Large intestine (tissue), 3 donors: ENCODE results near the gene LRRC75A. TPM values are rescaled to one million over a fixed set of nuclear protein-coding genes. Genes with fewer than 3 reads are reported as not detected.

Source experiments
- DNase-seq, 2 donors: peaks; one replicate each; pipeline versions ENCODE4 v3.0.0 to v3.0.0-alpha.2; 2013
- H3K27ac ChIP-seq: one replicate; pipeline ENCODE4 v1.5.1; 2013; ENCODE audit warnings: low read length
- H3K27me3 ChIP-seq: 2 replicates; pipeline ENCODE4 v1.6.1; 2013; ENCODE audit warnings: low read length; ENCODE audit not compliant: control insufficient read depth, insufficient read depth
- H3K36me3 ChIP-seq: 2 replicates; pipeline ENCODE4 v1.6.1; 2013; ENCODE audit warnings: low read length; ENCODE audit not compliant: control insufficient read depth, insufficient read depth
- H3K4me1 ChIP-seq: one replicate; pipeline ENCODE4 v1.6.1; 2013; ENCODE audit warnings: low read length; ENCODE audit not compliant: control insufficient read depth, insufficient read depth
- H3K4me3 ChIP-seq: one replicate; pipeline ENCODE4 v1.5.1; 2013; ENCODE audit warnings: low read length
- H3K9me3 ChIP-seq: one replicate; pipeline ENCODE4 v1.6.1; 2013; ENCODE audit warnings: mild to moderate bottlenecking, low read depth, low read length, moderate library complexity; ENCODE audit not compliant: control insufficient read depth
- WGBS: methylation state at CpG from one replicate; pipeline ENCODE4 v1.1.5; 2013; ENCODE audit warnings: low lambda C conversion rate; ENCODE audit not compliant: insufficient coverage; 5-methylcytosine and 5-hydroxymethylcytosine counted together
- polyA plus RNA-seq: library from polyadenylated mRNA; unstranded; fragments of 120-200 nt; gene quantifications from one replicate; pipeline ENCODE4 v1.2.1, GENCODE V29; 2013

The LRRC75A gene
- polyA plus RNA-seq, 1 donor: 37.2 TPM

DNA sequence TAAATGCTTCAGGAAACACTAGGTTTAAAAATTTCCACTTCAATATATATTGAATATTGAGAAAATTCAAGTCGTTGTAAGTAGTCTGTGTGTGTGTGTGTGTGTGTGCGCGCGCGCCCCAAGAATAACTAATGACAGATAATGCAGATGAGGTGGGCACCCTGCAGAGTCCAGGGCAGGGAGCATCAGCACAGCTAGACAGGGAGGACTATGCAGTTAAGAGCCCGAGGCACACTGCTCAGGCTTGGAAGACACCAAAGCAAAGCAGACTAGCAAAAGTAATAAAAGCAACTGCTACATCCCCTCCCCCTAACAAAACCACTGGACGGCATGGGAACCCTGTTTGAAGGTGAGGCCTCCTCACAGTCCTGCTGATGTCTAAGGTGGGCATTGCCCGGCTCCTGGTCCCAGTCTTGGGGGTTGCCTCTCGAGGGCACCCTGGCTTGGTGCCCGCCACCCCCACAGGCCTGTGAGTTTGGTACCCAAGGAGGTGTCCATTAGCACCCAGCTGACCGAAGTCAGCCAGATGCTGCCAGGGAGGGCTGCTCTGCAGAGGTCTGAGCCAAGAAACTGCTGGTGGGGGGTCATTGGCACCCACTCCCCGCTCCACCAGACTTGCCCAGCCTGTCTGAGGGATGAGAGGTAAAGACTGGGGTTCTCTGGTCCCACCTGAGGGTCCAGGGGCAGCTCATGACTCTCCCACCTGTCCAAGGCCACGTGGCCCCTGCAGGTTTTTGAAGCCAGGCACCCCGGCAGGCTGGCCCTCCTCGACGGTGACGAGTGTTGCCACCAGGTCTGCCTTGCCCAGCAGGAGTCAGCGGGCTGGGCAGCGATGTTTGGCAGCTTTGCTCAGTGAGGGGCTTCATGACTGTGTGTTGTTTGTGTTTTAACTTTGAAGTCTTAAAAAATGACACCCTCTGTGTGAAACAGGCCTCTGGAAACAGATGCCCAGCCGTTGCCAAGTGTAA lies 18.7 kb downstream of the LRRC75A start:
- no peaks in the 10 kb centered on the region for H3K27me3 ChIP-seq
- H3K27ac ChIP-seq: no peak overlapping the region
- WGBS: no CpG with 5 or more reads among the region's 20 CpGs
- H3K4me1 ChIP-seq: peaks cover 48% of the 10 kb centered on the region
- no peak for DNase-seq
- H3K9me3 ChIP-seq: no peaks in the 10 kb centered on the region
- peaks cover 11% of the 10 kb centered on the region for H3K36me3 ChIP-seq
- H3K4me3 ChIP-seq: no peak overlapping the region

DNA sequence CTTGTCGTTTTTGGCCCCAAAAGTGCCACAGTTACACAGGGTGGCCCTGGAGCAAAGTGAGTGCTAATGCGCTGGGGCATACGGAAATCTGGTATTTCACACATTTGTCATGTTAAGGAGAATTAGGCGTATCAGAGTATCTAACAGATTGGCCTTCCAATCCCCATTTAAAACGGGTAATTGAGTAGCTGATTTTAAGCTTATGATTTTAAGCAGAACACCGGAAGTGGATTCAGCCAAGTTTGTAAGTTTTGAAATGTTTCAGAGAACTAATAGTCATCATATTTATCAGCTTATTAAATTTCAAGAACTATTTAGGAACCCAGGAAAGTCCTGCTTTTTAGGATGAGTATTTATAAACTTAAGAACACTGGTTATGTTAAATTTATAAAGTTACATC lies 19.5 kb downstream of the LRRC75A start:
- 80% methylated on average over 1 of the region's 6 CpGs for WGBS

DNA sequence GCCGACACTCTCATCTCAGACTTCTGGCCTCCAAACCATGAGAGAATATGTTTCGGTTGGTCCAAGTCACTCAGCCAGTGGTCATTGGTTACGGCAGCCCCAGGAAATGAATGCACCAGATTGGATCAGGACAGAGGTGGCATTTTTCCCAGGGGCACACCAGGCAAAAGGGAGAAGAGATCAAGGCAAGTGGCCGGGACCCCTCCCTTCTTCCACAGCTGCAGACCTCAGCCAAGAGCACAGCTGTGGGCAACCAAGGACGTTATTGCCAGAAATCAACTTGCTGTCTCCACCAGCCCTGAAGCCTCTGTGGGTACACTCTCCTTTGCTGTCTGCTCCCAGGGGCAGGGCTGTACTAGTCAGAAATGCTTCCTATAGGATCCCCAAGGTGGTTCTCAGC lies 20.7 kb downstream of the LRRC75A start:
- Histone ChIP-seq H3K9me3 (no peaks in the 10 kb centered on the region), H3K27ac (no peak overlapping the region), H3K4me3 (no peak overlapping the region), H3K4me1 (peaks cover 54% of the 10 kb centered on the region), H3K27me3 (no peaks in the 10 kb centered on the region), H3K36me3 (peaks cover 11% of the 10 kb centered on the region)
- DNase-seq: no peak
- no CpG with 5 or more reads among the region's 5 CpGs for WGBS

More for the DNA sequence above, 19.5 kb downstream of the LRRC75A start:
- no peak for DNase-seq
- Histone ChIP-seq H3K4me1 (peaks cover 48% of the 10 kb centered on the region), H3K4me3 (no peak overlapping the region), H3K27me3 (no peaks in the 10 kb centered on the region), H3K27ac (no peak overlapping the region), H3K9me3 (no peaks in the 10 kb centered on the region), H3K36me3 (peaks cover 11% of the 10 kb centered on the region)

DNA sequence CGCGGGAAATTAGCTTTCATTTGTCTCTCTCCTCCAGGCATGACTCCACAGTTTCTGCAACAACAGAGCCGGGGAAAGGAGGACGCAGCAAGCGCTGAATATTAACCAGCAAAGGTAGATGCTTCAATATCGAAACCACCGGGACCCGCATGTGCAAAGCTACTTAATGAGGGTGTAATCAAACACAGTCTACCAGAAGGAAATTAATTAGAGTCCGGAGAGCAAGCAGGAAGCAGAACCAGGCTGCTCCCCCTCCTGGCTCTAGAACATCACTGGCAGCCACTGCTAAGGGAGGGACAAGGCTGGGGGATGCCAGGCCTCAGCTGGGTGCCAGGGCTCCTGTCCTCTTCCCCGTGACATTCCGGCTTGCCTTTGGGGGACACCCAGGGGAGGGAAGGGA lies 21.7 kb downstream of the LRRC75A start:
- DNase-seq: peak in 1 of 2 donors; percentile 53
- Histone ChIP-seq H3K4me1 (peaks cover 59% of the 10 kb centered on the region), H3K36me3 (peaks cover 11% of the 10 kb centered on the region), H3K27ac (peak overlapping the region; percentile 34), H3K9me3 (no peaks in the 10 kb centered on the region), H3K4me3 (no peak overlapping the region), H3K27me3 (no peaks in the 10 kb centered on the region)
- WGBS: no CpG with 5 or more reads among the region's 11 CpGs

DNA sequence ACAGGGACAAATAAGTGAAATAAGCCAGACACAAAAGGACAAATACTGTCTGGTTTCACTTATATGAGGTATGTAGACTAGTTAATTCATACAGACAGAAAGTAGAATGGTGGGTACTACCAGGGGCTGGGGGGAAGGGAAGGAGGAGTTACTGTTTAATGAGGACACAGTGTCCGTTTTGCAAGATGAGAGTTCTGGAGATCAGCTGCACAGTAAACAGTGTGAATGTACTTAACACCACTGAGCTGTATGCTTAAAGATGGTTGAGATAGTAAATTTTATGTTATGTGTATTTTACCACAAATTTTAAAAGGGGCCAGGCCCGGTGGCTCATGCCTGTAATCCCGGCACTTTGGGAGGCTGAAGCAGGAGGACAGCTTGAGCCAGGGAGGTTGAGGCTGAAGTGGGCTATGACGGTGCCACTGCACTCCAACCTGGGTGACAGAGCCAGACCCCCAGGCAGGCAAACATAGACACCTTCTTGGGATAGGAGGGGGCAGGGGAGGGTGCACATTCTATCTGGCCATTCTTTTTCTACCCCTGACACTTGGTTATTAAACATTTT lies 23.5 kb downstream of the LRRC75A start:
- Histone ChIP-seq H3K27me3 (no peaks in the 10 kb centered on the region), H3K27ac (peak overlapping the region; percentile 91), H3K4me1 (peaks cover 69% of the 10 kb centered on the region), H3K9me3 (no peaks in the 10 kb centered on the region), H3K4me3 (no peak overlapping the region), H3K36me3 (peaks cover 11% of the 10 kb centered on the region)
- WGBS: 0% methylated on average over 1 of the region's 4 CpGs
- no peak for DNase-seq

DNA sequence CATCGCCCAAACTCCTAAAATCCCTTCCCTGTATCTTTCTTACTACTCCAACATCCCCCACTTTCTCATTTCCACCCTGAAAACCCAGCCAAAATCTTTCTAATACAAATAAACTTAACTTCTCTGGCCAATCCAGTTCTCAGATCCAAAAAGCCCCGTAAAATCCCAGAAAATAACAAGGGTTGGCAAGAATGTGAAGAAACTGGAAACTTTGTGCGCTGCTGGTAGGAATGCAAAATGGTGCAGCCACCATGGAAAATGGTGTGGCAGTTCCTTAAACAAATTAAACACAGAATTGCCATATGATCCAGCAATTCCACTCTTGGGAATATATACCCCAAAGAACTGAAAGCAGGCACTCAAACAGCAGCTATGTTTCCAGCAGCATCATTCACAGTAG lies 24.1 kb downstream of the LRRC75A start:
- H3K36me3 ChIP-seq: peaks cover 7% of the 10 kb centered on the region
- peak overlapping the region; percentile 91 for H3K27ac ChIP-seq
- no peaks in the 10 kb centered on the region for H3K9me3 ChIP-seq
- WGBS: 89% methylated on average over 1 of the region's 3 CpGs
- no peaks in the 10 kb centered on the region for H3K27me3 ChIP-seq
- no peak overlapping the region for H3K4me3 ChIP-seq
- DNase-seq: no peak
- H3K4me1 ChIP-seq: peaks cover 76% of the 10 kb centered on the region

DNA sequence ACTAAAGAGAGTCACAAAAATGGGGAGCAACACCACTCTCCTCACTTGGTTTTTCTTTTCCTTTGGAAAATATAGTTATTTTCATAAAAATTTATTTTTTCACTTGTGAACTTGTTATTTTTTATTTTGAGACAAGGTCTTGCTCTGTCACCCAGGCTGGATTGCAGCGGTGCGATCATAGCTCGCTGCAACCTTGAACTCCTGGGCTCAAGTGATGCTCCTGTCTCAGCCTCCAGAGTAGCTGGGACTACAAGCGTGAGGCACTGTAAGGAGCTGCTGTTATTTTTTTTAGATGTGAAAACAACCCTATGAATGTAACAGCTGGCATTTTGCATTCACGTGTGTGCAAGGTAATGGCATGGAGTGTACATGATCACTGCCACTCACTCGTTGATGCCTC lies 24.9 kb downstream of the LRRC75A start:
- DNase-seq: no peak
- peaks cover 14% of the 10 kb centered on the region for H3K36me3 ChIP-seq
- no peaks in the 10 kb centered on the region for H3K9me3 ChIP-seq
- H3K4me3 ChIP-seq: no peak overlapping the region
- no peaks in the 10 kb centered on the region for H3K27me3 ChIP-seq
- 80% methylated on average over 1 of the region's 6 CpGs for WGBS
- H3K27ac ChIP-seq: peak overlapping the region; percentile 91
- H3K4me1 ChIP-seq: peaks cover 84% of the 10 kb centered on the region

DNA sequence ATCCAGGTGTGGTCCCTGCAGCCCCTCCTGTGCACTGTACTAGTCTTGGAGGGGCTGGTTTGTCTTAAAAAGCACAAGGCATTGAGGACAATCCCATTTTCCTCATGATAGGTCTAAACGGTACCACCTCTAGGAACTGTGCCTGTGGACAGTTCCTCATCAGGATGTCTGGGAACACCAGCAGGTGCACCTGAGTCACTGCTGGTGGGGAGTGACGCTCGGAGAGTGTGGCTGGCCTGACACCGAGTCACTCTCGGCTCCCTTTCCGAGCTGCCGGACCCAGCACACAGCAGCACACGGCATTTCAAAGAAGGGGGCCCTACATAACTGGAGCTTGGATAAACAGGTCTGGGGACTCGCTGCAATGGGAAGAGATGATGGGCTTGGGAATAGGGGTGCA lies 25.6 kb downstream of the LRRC75A start:
- no CpG with 5 or more reads among the region's 9 CpGs for WGBS
- peaks cover 19% of the 10 kb centered on the region for H3K36me3 ChIP-seq
- peak in 1 of 2 donors; percentile 73 for DNase-seq
- H3K27me3 ChIP-seq: no peaks in the 10 kb centered on the region
- H3K4me1 ChIP-seq: peaks cover 85% of the 10 kb centered on the region
- peak overlapping the region; percentile 91 for H3K27ac ChIP-seq
- H3K4me3 ChIP-seq: no peak overlapping the region
- H3K9me3 ChIP-seq: no peaks in the 10 kb centered on the region

DNA sequence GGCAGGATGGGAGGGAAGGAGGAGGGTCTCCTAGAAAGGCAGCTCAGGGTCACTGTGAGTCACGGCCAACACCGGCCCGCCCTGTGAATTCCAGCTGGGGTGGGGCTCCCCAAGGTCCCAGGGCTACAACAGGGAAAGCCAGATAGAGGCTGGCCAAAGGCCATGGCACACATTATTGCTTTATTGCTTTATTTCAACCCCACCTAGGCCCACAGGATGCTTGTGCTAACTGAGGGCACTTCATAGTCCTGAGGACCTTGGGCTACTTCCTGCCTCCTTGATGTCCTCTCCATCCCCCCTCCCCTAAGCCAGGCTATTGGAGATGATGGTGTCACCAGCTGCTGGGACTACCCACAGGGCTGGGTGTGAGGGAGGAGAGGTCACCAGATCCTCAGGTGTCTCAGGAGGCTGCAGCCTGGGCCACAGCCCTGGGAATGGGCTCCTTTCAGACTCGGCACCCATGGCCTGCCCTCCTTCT lies 26.1 kb downstream of the LRRC75A start:
- no CpG with 5 or more reads among the region's 4 CpGs for WGBS
- Histone ChIP-seq H3K27me3 (no peaks in the 10 kb centered on the region), H3K9me3 (no peaks in the 10 kb centered on the region), H3K27ac (peak overlapping the region; percentile 91), H3K36me3 (peaks cover 24% of the 10 kb centered on the region), H3K4me1 (peaks cover 86% of the 10 kb centered on the region), H3K4me3 (no peak overlapping the region)
- peak; percentile 96 to 98 for DNase-seq

DNA sequence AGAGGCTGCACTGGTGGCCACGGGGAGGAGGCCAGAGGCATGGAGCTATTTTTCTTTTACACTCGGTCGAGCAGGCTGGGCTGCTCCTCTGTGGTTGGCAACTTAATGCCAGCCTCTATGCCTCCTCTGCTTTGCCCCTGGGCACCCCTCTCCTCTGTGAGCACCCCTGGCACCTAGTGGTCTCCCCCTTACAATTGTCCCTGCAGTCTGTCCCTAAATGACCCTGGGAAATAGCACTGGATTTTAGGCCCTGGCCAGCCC lies 27.0 kb downstream of the LRRC75A start:
- H3K36me3 ChIP-seq: peaks cover 32% of the 10 kb centered on the region
- peaks cover 89% of the 10 kb centered on the region for H3K4me1 ChIP-seq

More for the DNA sequence above, 27.0 kb downstream of the LRRC75A start:
- DNase-seq: no peak
- Histone ChIP-seq H3K27me3 (no peaks in the 10 kb centered on the region), H3K27ac (peak overlapping the region; percentile 91), H3K9me3 (no peaks in the 10 kb centered on the region), H3K4me3 (no peak overlapping the region)
- WGBS: no CpG with 5 or more reads among the region's 3 CpGs
